Mammary epithelial cell (primary cell): ENCODE data around the gene EEF1AKMT4.

Experiments
- EZH2 ChIP-seq: IDR thresholded peaks from 2 replicates; pipeline ENCODE4 v1.6.1; 2012; ENCODE audit warnings: low read length, inconsistent platforms, borderline replicate concordance
- TF ChIP-seq, protein P1 (sequence below), 2 donors: IDR thresholded peaks in 1 of 2; conservative IDR thresholded peaks in 1 of 2; 2 replicates each; pipeline ENCODE4 v1.5.1; 2011 to 2012; ENCODE audit warnings: inconsistent platforms in 2 of 2, low read length in 2 of 2, mild to moderate bottlenecking in 2 of 2, control low read depth in 1 of 2, low read depth in 1 of 2; ENCODE audit not compliant: insufficient read depth in 1 of 2; ENCODE audit errors: extremely low read depth in 1 of 2

DNA sequence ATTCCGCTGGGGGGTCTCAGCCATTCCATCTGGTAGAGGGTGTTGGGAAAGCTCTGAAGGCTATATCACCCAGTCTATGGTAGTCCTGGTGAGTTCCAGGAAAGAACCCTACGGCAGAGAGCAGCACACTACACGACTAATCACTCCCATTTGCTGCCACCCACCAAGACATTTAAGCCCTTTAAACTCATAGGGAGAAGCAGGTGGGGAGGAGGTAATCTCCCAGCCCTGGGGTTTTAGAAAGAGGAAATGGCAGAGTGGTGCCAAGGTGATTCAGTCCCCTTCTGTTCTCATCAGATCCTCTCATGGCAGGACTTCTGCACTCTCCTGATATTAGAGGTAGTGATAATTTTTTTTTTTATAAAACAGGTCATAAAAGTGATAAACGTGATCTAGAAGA, 30.7 kb upstream of the EEF1AKMT4 start:
- TF ChIP-seq, protein P1, sequence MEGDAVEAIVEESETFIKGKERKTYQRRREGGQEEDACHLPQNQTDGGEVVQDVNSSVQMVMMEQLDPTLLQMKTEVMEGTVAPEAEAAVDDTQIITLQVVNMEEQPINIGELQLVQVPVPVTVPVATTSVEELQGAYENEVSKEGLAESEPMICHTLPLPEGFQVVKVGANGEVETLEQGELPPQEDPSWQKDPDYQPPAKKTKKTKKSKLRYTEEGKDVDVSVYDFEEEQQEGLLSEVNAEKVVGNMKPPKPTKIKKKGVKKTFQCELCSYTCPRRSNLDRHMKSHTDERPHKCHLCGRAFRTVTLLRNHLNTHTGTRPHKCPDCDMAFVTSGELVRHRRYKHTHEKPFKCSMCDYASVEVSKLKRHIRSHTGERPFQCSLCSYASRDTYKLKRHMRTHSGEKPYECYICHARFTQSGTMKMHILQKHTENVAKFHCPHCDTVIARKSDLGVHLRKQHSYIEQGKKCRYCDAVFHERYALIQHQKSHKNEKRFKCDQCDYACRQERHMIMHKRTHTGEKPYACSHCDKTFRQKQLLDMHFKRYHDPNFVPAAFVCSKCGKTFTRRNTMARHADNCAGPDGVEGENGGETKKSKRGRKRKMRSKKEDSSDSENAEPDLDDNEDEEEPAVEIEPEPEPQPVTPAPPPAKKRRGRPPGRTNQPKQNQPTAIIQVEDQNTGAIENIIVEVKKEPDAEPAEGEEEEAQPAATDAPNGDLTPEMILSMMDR (conservative IDR thresholded peaks at IDR 0.05 in 1 of 2, IDR thresholded peaks at IDR 0.05 in 1 of 2; ENCODE audit: extremely low read depth in 1 of 2, insufficient read depth in 1 of 2, low read depth in 1 of 2, low read length in 2 of 2) = no peak
- no peak for TF ChIP-seq EZH2
